HepG2 (cell line): Measurements from ENCODE around the gene EFCAB8. TPM values are rescaled to one million over a fixed set of nuclear protein-coding genes. Genes with fewer than 3 reads are reported as not detected.

ENCODE experiments used
- ATAC-seq: fragments of 200-7000 bp; cut with Tn5 transposase; 3 replicates; pipeline ENCODE4 v1.9.1; 2020; ENCODE audit warnings: mild to moderate bottlenecking, moderate library complexity
- BruUV-seq: library from RNA; stranded (reverse); fragments of 400-500 nt; replicated peaks from 2 replicates; lab custom pipeline; 2021; lab: Mats Ljungman, UMichigan
- CTCF ChIA-PET: fragments of 300-600 bp; formaldehyde crosslinking; extraction: SDS; loops from one replicate; lab custom pipeline; 2021; ENCODE audit warnings: low total read pairs, inconsistent platforms, low intra/inter-chr PET ratio; lab: Yijun Ruan, JAX
- POLR2A ChIA-PET: fragments of 350-600 bp; sonication (Branson Sonifier 250); formaldehyde crosslinking; loops from one replicate; lab custom pipeline; 2020; ENCODE audit warnings: antibody characterized with exemption, inconsistent platforms; lab: Yijun Ruan, JAX
- DNase-seq: peaks from one replicate; pipeline ENCODE4 v3.0.0-alpha.2; 2015; ENCODE audit warnings: low spot score
- FAIRE-seq: peaks from 3 replicates; lab custom pipeline; 2011; peaks lifted over from hg19 to GRCh38; lab: Jason Lieb, UNC
- H2AFZ ChIP-seq: one replicate; pipeline ENCODE4 v1.6.1; 2011; ENCODE audit warnings: low read length, inconsistent platforms
- H3K27ac ChIP-seq: fragments of 300-600 bp; 3 replicates; pipeline ENCODE4 v1.8.0; 2011; ENCODE audit warnings: mixed run types, mild to moderate bottlenecking, mixed read lengths, low read length, inconsistent platforms; ENCODE audit not compliant: insufficient read depth; ENCODE audit errors: extremely low read length
- H3K27me3 ChIP-seq, 2 experiments: fragments of 200-600 bp in 1 of 2; 2 replicates in 1 of 2; 3 replicates in 1 of 2; pipeline versions ENCODE4 v1.6.0 to v1.8.0; 2011; ENCODE audit warnings: low read length in 2 of 2, mild to moderate bottlenecking in 2 of 2, moderate library complexity in 2 of 2, inconsistent platforms in 1 of 2; ENCODE audit not compliant: insufficient read depth in 2 of 2, control insufficient read depth in 1 of 2
- H3K36me3 ChIP-seq, 2 experiments: fragments of 200-600 bp in 1 of 2; replicated peaks in 1 of 2; 2 replicates in 1 of 2; 3 replicates in 1 of 2; pipeline versions ENCODE4 v1.5.1 to v1.8.0; 2011; ENCODE audit warnings: low read length in 2 of 2, inconsistent platforms in 1 of 2; ENCODE audit not compliant: insufficient read depth in 2 of 2, control insufficient read depth in 1 of 2
- H3K4me1 ChIP-seq: 2 replicates; pipeline ENCODE4 v1.5.1; 2012; ENCODE audit warnings: low read length, inconsistent platforms; ENCODE audit not compliant: insufficient read depth
- H3K4me2 ChIP-seq: 2 replicates; pipeline ENCODE4 v1.6.0; 2011; ENCODE audit warnings: low read depth, low read length, inconsistent platforms
- H3K4me3 ChIP-seq, 3 experiments: fragments of 200-600 bp in 1 of 3; sonication (generic), shearing (Covaris generic) in 1 of 3; replicated peaks in 1 of 3; 2 replicates each; pipeline ENCODE4 v1.5.1; 2011 to 2016; ENCODE audit warnings: low read length in 3 of 3, inconsistent platforms in 2 of 3, low read depth in 2 of 3, mild to moderate bottlenecking in 2 of 3, control low read depth in 1 of 3, mixed read lengths in 1 of 3; ENCODE audit not compliant: insufficient read depth in 1 of 3
- H3K79me2 ChIP-seq: one replicate; pipeline ENCODE4 v1.6.1; 2011; ENCODE audit warnings: low read length, inconsistent platforms; ENCODE audit not compliant: insufficient read depth
- H3K9ac ChIP-seq: 2 replicates; pipeline ENCODE4 v1.6.0; 2011; ENCODE audit warnings: mild to moderate bottlenecking, low read depth, low read length, inconsistent platforms; ENCODE audit not compliant: insufficient read depth
- H3K9me3 ChIP-seq: 2 replicates; pipeline ENCODE4 v1.5.1; 2012; ENCODE audit warnings: mild to moderate bottlenecking, low read length
- H4K20me1 ChIP-seq: 2 replicates; pipeline ENCODE4 v1.6.0; 2011; ENCODE audit warnings: inconsistent platforms, mild to moderate bottlenecking, low read length, moderate library complexity; ENCODE audit not compliant: insufficient read depth
- ARNT ChIP-seq: fragments of 450-650 bp; IDR thresholded peaks from 2 replicates; pipeline ENCODE4 v1.6.1; 2017
- NFKB2 ChIP-seq: sonication (generic); formaldehyde crosslinking; IDR thresholded peaks from 2 replicates; pipeline ENCODE4 v1.4.0; 2020; ENCODE audit warnings: missing genetic modification reagents, borderline replicate concordance
- PATZ1 ChIP-seq: sonication (generic); formaldehyde crosslinking; IDR thresholded peaks from 2 replicates; pipeline ENCODE4 v1.4.0; 2020; ENCODE audit warnings: missing genetic modification reagents
- PAWR ChIP-seq: sonication (generic); formaldehyde crosslinking; IDR thresholded peaks from 2 replicates; pipeline ENCODE4 v1.4.0; 2020; ENCODE audit warnings: missing genetic modification reagents, mild to moderate bottlenecking, borderline replicate concordance
- PHF5A ChIP-seq: IDR thresholded peaks from one replicate; pipeline ENCODE4 v1.6.1; 2018; ENCODE audit warnings: low read depth, missing genetic modification reagents; ENCODE audit not compliant: unreplicated experiment
- POLR2AphosphoS5 ChIP-seq: IDR thresholded peaks from 2 replicates; pipeline ENCODE4 v1.6.1; 2012; ENCODE audit warnings: low read depth, low read length
- PRDM10 ChIP-seq: sonication (generic); formaldehyde crosslinking; IDR thresholded peaks from 2 replicates; pipeline ENCODE4 v1.4.0; 2020; ENCODE audit warnings: low read depth, missing genetic modification reagents
- TEAD3 ChIP-seq: optimal IDR thresholded peaks from 2 replicates; pipeline ENCODE3; 2016; ENCODE audit warnings: borderline replicate concordance
- ZBTB44 ChIP-seq: sonication (generic); formaldehyde crosslinking; IDR thresholded peaks from 2 replicates; pipeline ENCODE4 v1.4.0; 2020; ENCODE audit warnings: missing genetic modification reagents
- ZNF234 ChIP-seq: sonication (generic); formaldehyde crosslinking; conservative IDR thresholded peaks from 2 replicates; pipeline ENCODE4 v1.5.1; 2020; ENCODE audit warnings: mild to moderate bottlenecking, missing genetic modification reagents
- ZNF383 ChIP-seq: sonication (generic); formaldehyde crosslinking; IDR thresholded peaks from 2 replicates; pipeline ENCODE4 v1.4.0; 2020; ENCODE audit warnings: missing genetic modification reagents, mild to moderate bottlenecking, borderline replicate concordance
- ZNF510 ChIP-seq: sonication (generic); formaldehyde crosslinking; IDR thresholded peaks from 2 replicates; pipeline ENCODE4 v1.4.0; 2020; ENCODE audit warnings: low read depth, mild to moderate bottlenecking, missing genetic modification reagents
- ZNF576 ChIP-seq: sonication (generic); formaldehyde crosslinking; IDR thresholded peaks from 2 replicates; pipeline ENCODE4 v1.4.0; 2020; ENCODE audit warnings: mild to moderate bottlenecking, missing genetic modification reagents
- WGBS: methylation state at CpG from one replicate; pipeline ENCODE4 v1.1.6; 2017; ENCODE audit warnings: low lambda C conversion rate; 5-methylcytosine and 5-hydroxymethylcytosine counted together
- in situ Hi-C: cut with HindIII; loops from 2 replicates; pipeline ENCODE4 v1.10.0; 2017; ENCODE audit warnings: low pct_unique_long_range_greater_than_20kb; ENCODE audit not compliant: extremely low pct_ligation_motif_present
- intact Hi-C: fragments of 100-400 bp; cut with micrococcal nuclease; formaldehyde crosslinking; loops from one replicate; pipeline ENCODE4 v1.10.0; 2022; ENCODE audit not compliant: unreplicated experiment
- polyA plus RNA-seq, 8 experiments: library from polyadenylated mRNA; depleted of rRNA in 3 of 8; stranded (reverse) in 7 of 8; unstranded in 1 of 8; fragments of >200 nt; fragmentation: Illumina TruSeq in 4 of 8; extraction: Trizol in 4 of 8; gene quantifications; 2 replicates each; pipeline versions ENCODE4 v1.2.1 to v1.2.3, GENCODE V29; 2011 to 2016; ENCODE audit warnings: low read depth in 4 of 8, missing spikeins in 1 of 8, mixed read lengths in 1 of 8; ENCODE audit not compliant: insufficient read depth in 1 of 8
- total RNA-seq, 5 experiments: library from RNA; depleted of rRNA; stranded (reverse); fragments of >200 nt; fragmentation: Illumina TruSeq; extraction: Trizol; gene quantifications; 2 replicates each; pipeline ENCODE4 v1.2.3, GENCODE V29; 2016; ENCODE audit warnings: low read depth in 1 of 5

The EFCAB8 gene
- total and polyA plus RNA-seq, 2 of the 13 experiments (the other 11 are each of a cell fraction or from before 2014, with no cell fraction given): 0.15 to 0.22 TPM

- no TSS peak for BruUV-seq
- in situ Hi-C loops (loop anchor here (5.0 kb wide), 1 partner anchor 97 kb away; no protein-coding TSS in a partner anchor), intact Hi-C loops (loop anchor here (10.0 kb wide), 1 partner anchor 205 kb away; no protein-coding TSS in a partner anchor)
- Histone ChIP-seq H3K79me2 (no peaks in the 10 kb centered on the region), H3K4me3 (peak overlapping the region in 1 of 3 experiments; percentile 41; a peak in 1 of 6 replicates), H3K27ac (no peak overlapping the region), H3K27me3 (peaks cover 0 to 18% of the 10 kb centered on the region in 2 experiments; a peak in 1 of 5 replicates), H3K36me3 (no peaks in the 10 kb centered on the region), H3K9me3 (peaks cover 12% of the 10 kb centered on the region), H3K4me2 (peak overlapping the region; percentile 55), H2AFZ (no peak overlapping the region), H3K9ac (peak overlapping the region; percentile 32), H4K20me1 (no peaks in the 10 kb centered on the region), H3K4me1 (peaks cover 46% of the 10 kb centered on the region)
- FAIRE-seq: no peak
- peak; percentile 16; the same call in 2 of the 3 replicates for ATAC-seq
- WGBS: 23% methylated on average over 9 of the region's 9 CpGs
- ChIA-PET POLR2A (interaction anchor here (0.9 kb wide), 1 partner anchor 10 kb away, joined by 3 read pairs; no protein-coding TSS in a partner anchor), CTCF (no interaction called here)
- DNase-seq: peak; percentile 58
- no peak for TF ChIP-seq PRDM10
- TF ChIP-seq ARNT: no peak
- TF ChIP-seq ZNF234 (CRISPR knock-in tag): no peak
- TF ChIP-seq NFKB2: no peak
- no peak for TF ChIP-seq POLR2AphosphoS5
- no peak for TF ChIP-seq ZNF383 (CRISPR knock-in tag)
- TF ChIP-seq TEAD3 (CRISPR knock-in tag): peak; percentile 15
- TF ChIP-seq ZBTB44 (CRISPR knock-in tag): no peak
- TF ChIP-seq ZNF510 (CRISPR knock-in tag): no peak
- no peak for TF ChIP-seq ZNF576 (CRISPR knock-in tag)
- 0 out of 2 replicates have a peak, but pooled peaks have one; percentile 32 for TF ChIP-seq PATZ1 (CRISPR knock-in tag)
- no peak for TF ChIP-seq PAWR (CRISPR knock-in tag)
- no peak for TF ChIP-seq PHF5A (CRISPR knock-in tag)
These were observed 141.0 kb downstream of the EFCAB8 start for GRCh38 chr20:32999603-33000250.
